Muscle layer of duodenum (tissue), 2 donors: ENCODE data around the gene SH3BP5L.

ENCODE experiments used
- H3K27ac ChIP-seq: one replicate; pipeline ENCODE4 v1.7.0; 2013; ENCODE audit warnings: mild to moderate bottlenecking, low read length
- H3K27me3 ChIP-seq: one replicate; pipeline ENCODE4 v1.7.0; 2013; ENCODE audit warnings: low read depth, mild to moderate bottlenecking, control low read depth, low read length
- H3K36me3 ChIP-seq, 2 donors: one replicate each; pipeline ENCODE4 v1.7.0; 2013; ENCODE audit warnings: low read length in 2 of 2, control low read depth in 1 of 2, mild to moderate bottlenecking in 1 of 2; ENCODE audit not compliant: insufficient read depth in 2 of 2, control insufficient read depth in 1 of 2
- H3K4me1 ChIP-seq, 2 donors: one replicate each; pipeline ENCODE4 v1.7.0; 2013; ENCODE audit warnings: low read length in 2 of 2, mild to moderate bottlenecking in 2 of 2, control low read depth in 1 of 2, moderate library complexity in 1 of 2; ENCODE audit not compliant: insufficient read depth in 2 of 2, control insufficient read depth in 1 of 2
- H3K4me3 ChIP-seq, 2 donors: one replicate each; pipeline ENCODE4 v1.7.0; 2013; ENCODE audit warnings: low read length in 2 of 2, low read depth in 1 of 2, mild to moderate bottlenecking in 1 of 2
- H3K9me3 ChIP-seq, 2 donors: one replicate each; pipeline ENCODE4 v1.7.0; 2013; ENCODE audit warnings: low read length in 2 of 2, control low read depth in 1 of 2, mild to moderate bottlenecking in 1 of 2; ENCODE audit not compliant: control insufficient read depth in 1 of 2
- donor health status: healthy.

SH3BP5L gene

GRCh38 chr1:248825909-248826760, at the start of gene SH3BP5L:
Gene SH3BP5L, minus strand, starts transcription at chr1:248825915. Its CDS starts 980 bp downstream, at chr1:248824935.
- Histone ChIP-seq H3K4me1 (peaks cover 18 to 55% of the 10 kb centered on the region in 2 donors), H3K27ac (peak within 1 kb of the TSS; percentile 99), H3K4me3 (peak within 1 kb of the TSS; percentile 94 to 95), H3K27me3 (no peaks in the 10 kb centered on the region), H3K9me3 (no peaks in the 10 kb centered on the region), H3K36me3 (peaks cover 0 to 16% of the 10 kb centered on the region in 2 donors)

GRCh38 chr1:248873993-248874533, 48.3 kb upstream of the SH3BP5L start:
- peak overlapping the region; percentile 98 for H3K27ac ChIP-seq

DNA sequence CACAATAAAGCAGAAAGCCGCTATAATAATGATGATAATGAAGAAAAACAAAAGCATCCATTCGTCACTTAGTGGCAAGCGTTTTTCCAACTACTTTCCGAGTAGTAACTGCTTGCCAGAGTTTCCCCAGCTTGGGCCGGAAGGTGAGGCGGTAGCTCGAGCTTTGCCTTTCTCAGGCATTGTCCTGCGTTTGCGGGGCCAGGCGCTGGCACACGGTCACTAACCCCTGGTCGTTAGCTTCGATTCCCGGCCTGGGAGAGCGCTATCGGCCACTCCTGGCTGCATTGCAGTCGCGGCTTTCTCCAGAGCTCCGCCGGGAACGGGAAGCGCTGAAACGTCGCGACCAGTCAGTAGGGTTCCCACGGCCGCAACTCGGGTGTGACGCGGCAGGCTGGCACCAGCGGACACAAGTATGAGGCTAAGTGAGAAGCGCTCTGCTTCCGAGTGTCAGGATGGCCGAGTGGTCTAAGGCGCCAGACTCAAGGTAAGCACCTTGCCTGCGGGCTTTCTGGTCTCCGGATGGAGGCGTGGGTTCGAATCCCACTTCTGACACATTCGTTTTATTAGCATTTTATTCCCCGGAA, 47.8 kb upstream of the SH3BP5L start:
- Histone ChIP-seq H3K4me1 (no peaks in the 10 kb centered on the region), H3K36me3 (no peaks in the 10 kb centered on the region), H3K27me3 (no peaks in the 10 kb centered on the region), H3K4me3 (peak overlapping the region; percentile 82 to 96), H3K9me3 (no peaks in the 10 kb centered on the region), H3K27ac (peak overlapping the region; percentile 98)

More at GRCh38 chr1:248873993-248874533, 48.3 kb upstream of the SH3BP5L start:
- no peaks in the 10 kb centered on the region for H3K4me1 ChIP-seq
- H3K36me3 ChIP-seq: no peaks in the 10 kb centered on the region
- H3K9me3 ChIP-seq: no peaks in the 10 kb centered on the region
- peak overlapping the region; percentile 82 to 96 for H3K4me3 ChIP-seq
- no peaks in the 10 kb centered on the region for H3K27me3 ChIP-seq

DNA sequence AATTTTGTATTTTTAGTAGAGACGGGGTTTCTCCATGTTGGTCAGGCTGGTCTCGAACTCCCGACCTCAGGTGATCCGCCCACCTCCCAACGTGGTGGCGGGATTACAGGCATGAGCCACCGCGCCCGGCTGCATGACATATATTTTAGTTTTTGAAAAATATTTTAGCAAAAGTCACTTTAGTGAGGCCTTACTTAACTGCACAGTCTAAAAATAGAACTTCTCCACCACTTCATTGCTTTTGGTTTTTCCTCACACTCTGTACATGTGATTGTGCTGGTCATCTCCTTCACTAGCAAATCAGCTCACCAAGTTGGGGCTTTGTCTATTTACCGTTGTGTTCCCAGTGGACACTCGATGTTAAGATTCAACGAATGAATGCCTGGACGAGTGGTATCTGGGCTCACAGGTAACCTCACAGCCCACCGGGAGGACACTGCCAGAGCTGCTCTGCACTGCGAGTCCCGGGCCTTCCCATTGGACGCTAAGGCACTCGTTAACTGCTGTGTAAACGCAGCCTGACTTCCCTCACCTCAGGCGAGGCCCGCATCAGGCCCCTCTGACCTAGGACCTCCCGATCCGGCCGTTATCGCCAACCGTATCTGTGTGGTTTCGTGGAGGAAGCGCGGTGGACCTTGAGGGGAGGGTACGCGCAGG, 47.2 kb upstream of the SH3BP5L start:
- Histone ChIP-seq H3K27me3 (no peaks in the 10 kb centered on the region), H3K36me3 (no peaks in the 10 kb centered on the region), H3K4me1 (no peaks in the 10 kb centered on the region), H3K9me3 (no peaks in the 10 kb centered on the region), H3K27ac (peak overlapping the region; percentile 98), H3K4me3 (peak overlapping the region; percentile 82 to 96)

DNA sequence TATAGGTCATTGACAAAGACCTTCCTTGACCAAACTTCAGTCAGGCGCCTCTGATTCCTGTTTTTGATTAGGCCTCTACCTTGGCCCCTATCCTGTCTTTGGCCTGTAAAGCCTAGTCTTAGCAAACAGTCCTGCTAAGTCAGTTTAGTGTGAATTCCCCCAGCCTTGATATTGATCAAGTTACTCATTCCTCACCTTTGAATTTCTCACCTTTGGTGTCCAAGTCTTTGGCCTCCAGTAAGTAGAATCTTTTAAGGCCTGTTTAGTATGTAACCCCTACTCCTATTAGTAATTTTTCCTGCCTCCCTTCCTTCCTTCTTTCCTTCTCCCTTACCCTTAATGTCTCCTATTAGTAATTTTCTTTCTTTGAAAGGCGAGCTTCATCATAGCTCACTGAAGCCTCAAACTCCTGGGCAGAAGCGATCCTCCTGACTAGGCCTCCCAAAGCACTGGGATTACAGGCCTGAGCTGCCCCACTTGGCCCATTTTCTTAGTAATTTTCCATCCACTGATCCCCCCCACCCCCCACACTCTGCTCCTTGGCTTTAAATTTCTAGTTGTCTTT, 46.2 kb upstream of the SH3BP5L start:
- Histone ChIP-seq H3K27ac (no peak overlapping the region), H3K4me3 (no peak overlapping the region), H3K27me3 (no peaks in the 10 kb centered on the region), H3K4me1 (no peaks in the 10 kb centered on the region), H3K36me3 (no peaks in the 10 kb centered on the region), H3K9me3 (no peaks in the 10 kb centered on the region)

- peaks cover 15% of the 10 kb centered on the region in 2 donors for H3K4me1 ChIP-seq
- no peak overlapping the region for H3K27ac ChIP-seq
- H3K4me3 ChIP-seq: peak overlapping the region; percentile 76 to 79
- H3K9me3 ChIP-seq: no peaks in the 10 kb centered on the region
- H3K27me3 ChIP-seq: no peaks in the 10 kb centered on the region
- no peaks in the 10 kb centered on the region for H3K36me3 ChIP-seq
These were observed 37.5 kb upstream of the SH3BP5L start for GRCh38 chr1:248862998-248863881.

GRCh38 chr1:248862695-248862997, 36.9 kb upstream of the SH3BP5L start:
- Histone ChIP-seq H3K27ac (no peak overlapping the region), H3K36me3 (no peaks in the 10 kb centered on the region), H3K9me3 (no peaks in the 10 kb centered on the region), H3K4me3 (peak overlapping the region; percentile 76 to 79), H3K4me1 (peaks cover 15 to 19% of the 10 kb centered on the region in 2 donors), H3K27me3 (no peaks in the 10 kb centered on the region)

- no peaks in the 10 kb centered on the region for H3K27me3 ChIP-seq
- no peaks in the 10 kb centered on the region for H3K9me3 ChIP-seq
- H3K27ac ChIP-seq: no peak overlapping the region
- H3K4me3 ChIP-seq: no peak overlapping the region
- H3K36me3 ChIP-seq: no peaks in the 10 kb centered on the region
- H3K4me1 ChIP-seq: peaks cover 15 to 24% of the 10 kb centered on the region in 2 donors
These were observed 35.9 kb upstream of the SH3BP5L start for GRCh38 chr1:248861616-248862015.

- peaks cover 0 to 8% of the 10 kb centered on the region in 2 donors for H3K36me3 ChIP-seq
- no peaks in the 10 kb centered on the region for H3K27me3 ChIP-seq
- no peaks in the 10 kb centered on the region for H3K9me3 ChIP-seq
- H3K27ac ChIP-seq: peak overlapping the region; percentile 95
- H3K4me3 ChIP-seq: no peak overlapping the region
- H3K4me1 ChIP-seq: peaks cover 15 to 24% of the 10 kb centered on the region in 2 donors
These were observed 34.3 kb upstream of the SH3BP5L start for GRCh38 chr1:248860007-248860406.
